Measurements from ENCODE around the gene BMPER.

The BMPER gene

GRCh38 chr7:34153656-34154270 is 248.4 kb downstream of the BMPER start:
- TF ChIP-seq CTCF (IDR thresholded peaks at IDR 0.05), result no peak

DNA sequence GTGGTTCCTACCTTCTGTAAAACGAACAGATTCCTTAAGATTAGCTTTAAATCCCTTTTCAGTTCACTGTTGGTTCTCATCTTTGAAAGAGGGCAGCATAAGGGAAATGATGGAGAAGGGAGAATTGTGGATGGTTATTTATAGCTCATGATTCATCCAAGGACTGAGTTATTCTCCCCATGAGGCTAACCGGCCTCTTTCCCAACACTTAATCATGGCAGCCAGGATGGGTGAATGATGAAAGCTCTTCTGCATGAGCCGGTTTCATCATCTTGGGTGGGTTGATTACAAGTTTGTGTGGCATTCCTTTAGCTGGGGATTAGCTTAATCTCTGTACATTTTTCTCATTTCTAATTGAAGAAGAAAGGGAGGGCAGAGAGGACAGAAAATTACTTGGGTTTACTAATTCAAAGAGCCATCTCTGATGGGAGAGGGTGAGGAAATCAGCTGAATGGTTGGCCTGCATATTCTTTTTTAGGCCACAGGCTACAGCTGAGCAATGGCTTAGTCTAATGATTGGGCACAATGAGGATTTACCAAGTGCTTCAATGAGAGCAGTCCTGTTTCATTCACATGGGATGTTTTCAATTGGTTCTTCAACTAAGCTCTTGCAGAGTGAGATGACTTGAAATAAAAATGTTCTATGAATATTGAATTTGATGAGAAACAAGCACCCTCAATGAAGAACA is 250.0 kb downstream of the BMPER start:
- TF ChIP-seq CTCF (IDR thresholded peaks at IDR 0.05), result no peak

GRCh38 chr7:34156336-34156735 is 251.0 kb downstream of the BMPER start:
- no peak for TF ChIP-seq CTCF (IDR thresholded peaks at IDR 0.05)

- no peak for TF ChIP-seq CTCF (IDR thresholded peaks at IDR 0.05)
Observed at GRCh38 chr7:34157137-34157536, 251.8 kb downstream of the BMPER start.

DNA sequence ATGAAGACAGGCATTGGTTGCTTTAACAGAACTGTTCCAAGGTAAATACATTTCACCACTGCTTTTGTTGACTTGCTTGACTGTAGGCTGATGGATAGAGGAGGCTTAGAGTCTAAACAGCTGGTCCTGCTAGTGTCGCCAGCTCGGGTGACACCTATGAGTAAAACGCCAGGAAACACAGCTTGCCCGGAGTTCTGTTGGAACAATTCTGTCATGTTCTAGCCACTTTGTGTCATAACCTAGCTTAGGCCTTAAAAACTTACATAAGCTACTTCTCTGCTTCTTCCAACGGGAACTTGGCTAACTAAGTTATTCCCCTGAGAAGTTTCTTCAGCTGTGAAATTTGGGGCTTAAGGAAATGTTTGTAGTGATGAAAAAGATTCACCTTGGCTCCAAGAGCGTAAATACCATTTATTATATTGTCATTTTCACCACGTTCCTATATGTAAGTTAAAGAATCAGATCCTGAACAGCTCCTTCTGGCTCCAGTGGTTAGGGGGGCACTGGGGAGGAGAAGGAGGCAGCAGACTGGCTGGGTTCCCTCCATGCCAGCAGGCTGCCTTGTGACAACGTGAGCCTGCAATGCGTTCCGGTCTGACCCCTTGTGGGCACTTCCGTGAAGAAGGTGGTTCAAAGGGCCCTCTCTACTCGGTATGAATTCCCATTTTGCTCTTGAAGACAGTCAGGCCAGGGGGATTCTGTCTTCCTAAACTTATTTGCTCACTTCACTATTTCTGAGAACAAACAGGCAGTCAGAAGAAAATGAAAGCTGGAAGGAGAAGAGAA is 253.2 kb downstream of the BMPER start:
- TF ChIP-seq CTCF (IDR thresholded peaks at IDR 0.05), result no peak

DNA sequence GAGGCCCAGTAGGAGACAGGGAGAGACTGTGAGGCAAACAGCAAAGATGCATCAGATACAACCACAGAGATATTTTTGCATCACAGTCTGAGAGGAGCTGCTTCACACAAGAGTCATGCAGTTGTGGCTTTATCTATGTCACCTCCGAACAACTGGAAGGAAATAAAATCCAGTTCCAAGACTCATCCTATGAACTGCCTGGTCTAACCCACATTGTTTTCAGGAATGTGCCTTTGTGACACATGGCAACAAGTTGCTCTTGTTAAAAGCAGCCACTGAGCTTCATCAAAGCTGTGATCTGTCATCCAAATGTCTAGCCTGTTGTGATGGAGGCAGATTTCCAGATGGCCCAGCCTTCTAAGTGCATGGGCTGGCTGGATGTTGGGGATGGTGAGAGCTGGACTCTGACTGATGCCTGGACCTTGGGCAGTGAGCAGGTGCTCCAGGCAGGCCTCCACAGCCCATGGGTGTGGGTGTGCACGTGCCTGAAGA is 255.0 kb downstream of the BMPER start:
- TF ChIP-seq CTCF (IDR thresholded peaks at IDR 0.05), result no peak

- no peak for TF ChIP-seq CTCF (IDR thresholded peaks at IDR 0.05)
Observed at GRCh38 chr7:34162027-34162565, 256.8 kb downstream of the BMPER start.

Measured in LNCAP (cell line).